Measurements from ENCODE around the gene NFAM1.

Gene NFAM1

DNA sequence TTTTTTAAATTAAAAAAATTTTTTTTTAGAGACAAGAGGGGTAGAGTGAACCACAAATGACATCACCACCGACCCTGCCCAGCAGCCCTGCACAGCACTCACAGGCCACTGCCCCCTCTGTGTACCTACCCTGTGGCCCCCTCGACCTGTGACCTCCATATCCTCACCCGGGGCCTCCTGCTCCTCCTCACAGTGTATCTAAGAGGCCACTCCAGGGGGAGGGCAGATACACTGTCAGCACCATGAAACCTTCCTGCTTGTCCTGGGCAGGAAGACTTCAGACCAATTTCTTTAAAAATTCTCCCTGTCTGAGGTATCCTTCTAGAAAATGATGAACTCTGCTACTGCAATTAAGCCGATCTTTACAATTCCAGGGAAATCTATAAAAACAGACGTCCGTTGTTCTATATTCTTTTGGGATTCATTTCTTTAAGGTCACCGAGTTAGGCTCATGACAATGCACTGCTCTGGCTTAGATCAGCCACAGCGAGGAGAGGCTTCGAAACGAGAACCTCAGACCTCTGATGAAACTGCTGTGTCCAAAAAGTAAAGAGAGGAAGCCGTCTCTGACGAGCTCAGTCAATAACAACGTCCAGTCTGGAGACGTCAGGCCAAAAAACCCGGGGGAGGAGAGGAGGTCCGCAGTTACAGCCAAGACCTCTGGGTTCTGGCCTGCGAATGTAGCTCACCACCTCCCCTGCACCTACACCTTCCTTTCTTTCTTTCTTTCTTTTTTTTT lies 17.5 kb downstream of the NFAM1 start:
- H3K4me3 ChIP-seq (ENCODE audit: low read length), result no peak overlapping the region
- no peak for TF ChIP-seq ZNF274 (IDR thresholded peaks at IDR 0.05; ENCODE audit: low read depth, low read length)

DNA sequence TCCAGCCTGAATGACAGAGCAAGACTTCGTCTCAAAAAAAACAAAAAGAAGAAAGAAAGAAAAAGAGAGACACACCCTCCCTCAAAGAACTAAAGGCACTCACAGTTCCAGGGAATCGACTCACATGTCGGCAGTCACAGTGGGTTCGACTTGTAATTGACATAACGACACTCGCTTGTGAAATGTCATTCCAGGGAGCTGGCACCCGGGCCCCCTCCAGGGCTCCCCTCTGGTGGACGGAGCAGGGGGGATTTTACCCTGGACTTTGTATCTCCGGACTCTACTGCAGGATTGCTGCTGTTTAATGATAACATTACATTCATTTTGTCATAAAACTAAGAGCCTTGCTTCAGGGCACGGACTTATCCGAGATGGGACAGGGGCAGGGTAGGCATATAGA lies 18.2 kb downstream of the NFAM1 start:
- TF ChIP-seq ZNF274 (IDR thresholded peaks at IDR 0.05; ENCODE audit: low read depth, low read length), result no peak
- no peak overlapping the region for H3K4me3 ChIP-seq (ENCODE audit: low read length)

DNA sequence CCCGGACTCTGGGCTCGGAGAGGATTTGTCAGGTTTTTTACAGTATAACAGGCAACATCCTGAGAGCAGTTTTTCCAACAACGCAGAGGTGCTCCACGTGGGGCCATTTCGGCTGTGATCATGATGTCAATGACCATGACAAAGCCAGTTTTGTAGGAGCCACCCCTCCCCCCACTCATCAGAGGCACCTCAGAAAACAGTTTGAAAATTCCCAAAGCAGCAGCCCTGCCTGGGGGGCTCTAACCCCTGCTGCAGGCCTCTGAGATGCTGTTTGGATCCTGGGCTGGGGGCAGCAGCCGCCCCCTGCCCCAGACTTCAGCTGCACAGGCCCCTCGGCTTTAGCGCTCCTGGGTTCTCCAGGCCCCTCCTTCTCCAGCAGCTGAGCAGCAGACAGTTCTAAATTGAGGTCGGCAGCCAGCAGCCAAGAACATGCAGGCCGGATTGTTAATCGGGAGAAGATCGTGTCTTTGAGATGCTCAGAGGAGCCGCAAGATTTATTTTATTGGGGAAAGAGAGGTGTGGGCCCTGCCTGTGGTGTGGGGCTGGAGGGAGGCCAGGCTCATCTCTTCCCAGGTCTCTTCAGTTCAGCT lies 19.4 kb downstream of the NFAM1 start:
- no peak for TF ChIP-seq ZNF274 (IDR thresholded peaks at IDR 0.05; ENCODE audit: low read depth, low read length)
- H3K4me3 ChIP-seq (ENCODE audit: low read length), result no peak overlapping the region

DNA sequence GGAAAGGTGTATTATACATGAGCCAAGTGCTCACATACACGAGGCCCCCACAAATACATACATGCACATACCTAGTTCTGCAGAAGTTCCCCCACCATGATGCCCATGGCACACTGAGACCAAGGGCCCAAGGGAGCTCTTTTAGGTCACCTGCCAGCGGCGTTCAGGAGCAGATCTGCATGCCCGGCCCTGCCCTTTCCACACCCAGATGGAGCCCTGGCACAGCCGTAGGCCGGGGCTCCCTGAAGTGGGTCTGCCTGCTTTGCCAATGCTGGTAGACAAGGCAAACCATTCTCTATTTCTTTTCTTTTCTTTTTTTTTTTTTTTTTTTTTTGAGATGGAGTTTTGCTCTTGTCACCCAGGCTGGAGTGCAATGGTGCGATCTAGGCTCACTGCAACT lies 21.5 kb downstream of the NFAM1 start:
- no peak overlapping the region for H3K4me3 ChIP-seq (ENCODE audit: low read length)
- no peak for TF ChIP-seq ZNF274 (IDR thresholded peaks at IDR 0.05; ENCODE audit: low read depth, low read length)

DNA sequence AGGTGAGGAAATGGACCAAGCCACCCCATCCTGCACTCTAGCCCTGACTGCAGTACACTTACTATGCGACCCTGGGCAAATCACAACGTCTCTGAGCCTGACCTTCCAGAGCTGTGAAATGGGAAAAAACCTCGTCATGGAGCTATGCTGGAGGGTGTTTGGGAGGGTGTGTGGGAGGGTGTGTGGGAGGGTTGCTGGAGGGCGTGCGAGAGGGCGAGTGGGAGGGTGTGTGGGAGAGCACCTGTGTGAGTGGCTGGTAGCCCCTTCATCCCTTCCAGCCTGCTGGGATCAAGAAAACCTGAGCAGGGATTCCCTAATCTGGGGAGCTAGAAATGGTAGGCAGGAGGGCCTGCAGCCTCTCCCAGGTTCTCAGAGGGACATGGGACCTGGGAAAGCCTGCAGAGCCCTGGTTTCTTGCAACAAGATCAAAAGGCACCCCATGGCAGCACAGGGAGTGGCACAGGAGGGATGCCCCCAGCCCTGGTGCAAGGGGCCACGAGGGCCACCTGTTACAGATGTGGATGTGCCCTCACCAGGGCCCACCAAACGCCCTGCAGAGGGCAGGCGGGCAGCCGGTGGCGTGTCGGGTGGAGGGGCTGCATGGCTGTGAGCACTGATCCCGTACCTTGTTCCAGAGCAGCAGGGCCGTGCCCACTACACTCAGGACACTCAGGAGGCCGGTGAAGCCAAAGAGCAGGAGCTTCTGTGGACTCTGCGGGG lies 23.2 kb downstream of the NFAM1 start:
- H3K4me3 ChIP-seq (ENCODE audit: low read length), result no peak overlapping the region
- TF ChIP-seq ZNF274 (IDR thresholded peaks at IDR 0.05; ENCODE audit: low read depth, low read length), result no peak

DNA sequence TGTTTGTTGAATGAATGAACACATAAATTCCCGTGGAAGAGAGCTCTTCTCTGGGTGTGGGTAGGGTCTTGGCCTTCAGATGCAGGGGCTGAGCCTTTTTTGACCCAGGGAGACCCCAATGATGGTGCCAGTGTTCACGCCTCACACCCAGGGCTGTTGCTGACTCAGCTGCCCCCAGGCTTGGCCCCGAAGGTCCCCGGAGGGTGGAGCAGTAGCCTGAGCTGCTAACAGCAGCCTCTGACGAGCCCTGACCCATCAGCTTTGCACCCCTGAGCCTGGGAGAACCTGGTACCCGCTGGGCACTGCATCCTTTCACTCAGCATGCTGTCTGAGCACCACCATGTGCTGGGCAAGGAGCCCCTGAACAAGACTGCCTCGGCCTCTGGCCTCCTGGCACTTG lies 23.9 kb downstream of the NFAM1 start:
- no peak for TF ChIP-seq ZNF274 (IDR thresholded peaks at IDR 0.05; ENCODE audit: low read depth, low read length)

DNA sequence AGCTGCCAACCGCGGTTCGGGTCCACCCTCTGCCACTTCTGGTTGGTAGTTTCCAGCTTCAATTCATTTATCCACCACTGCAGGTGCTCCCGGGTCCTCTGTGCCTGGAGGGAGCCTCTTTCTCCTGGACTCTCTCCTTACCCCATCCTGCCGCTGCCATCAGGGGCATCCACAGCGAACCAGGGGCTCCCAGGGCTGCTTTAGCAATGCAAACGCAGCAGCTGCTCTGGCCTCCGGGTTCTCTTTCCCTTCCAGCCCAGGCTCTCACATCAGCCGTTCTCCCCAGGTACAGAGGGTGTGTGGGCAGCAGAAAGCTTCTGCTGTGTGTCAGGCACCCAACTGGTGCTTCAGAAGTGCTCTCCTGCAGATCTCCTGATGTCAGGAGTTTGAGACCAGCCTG lies 27.9 kb downstream of the NFAM1 start:
- no peak for TF ChIP-seq ZNF274 (IDR thresholded peaks at IDR 0.05; ENCODE audit: low read depth, low read length)
- H3K4me3 ChIP-seq (ENCODE audit: low read length), result no peak overlapping the region

More for the DNA sequence above, 23.9 kb downstream of the NFAM1 start:
- no peak overlapping the region for H3K4me3 ChIP-seq (ENCODE audit: low read length)

DNA sequence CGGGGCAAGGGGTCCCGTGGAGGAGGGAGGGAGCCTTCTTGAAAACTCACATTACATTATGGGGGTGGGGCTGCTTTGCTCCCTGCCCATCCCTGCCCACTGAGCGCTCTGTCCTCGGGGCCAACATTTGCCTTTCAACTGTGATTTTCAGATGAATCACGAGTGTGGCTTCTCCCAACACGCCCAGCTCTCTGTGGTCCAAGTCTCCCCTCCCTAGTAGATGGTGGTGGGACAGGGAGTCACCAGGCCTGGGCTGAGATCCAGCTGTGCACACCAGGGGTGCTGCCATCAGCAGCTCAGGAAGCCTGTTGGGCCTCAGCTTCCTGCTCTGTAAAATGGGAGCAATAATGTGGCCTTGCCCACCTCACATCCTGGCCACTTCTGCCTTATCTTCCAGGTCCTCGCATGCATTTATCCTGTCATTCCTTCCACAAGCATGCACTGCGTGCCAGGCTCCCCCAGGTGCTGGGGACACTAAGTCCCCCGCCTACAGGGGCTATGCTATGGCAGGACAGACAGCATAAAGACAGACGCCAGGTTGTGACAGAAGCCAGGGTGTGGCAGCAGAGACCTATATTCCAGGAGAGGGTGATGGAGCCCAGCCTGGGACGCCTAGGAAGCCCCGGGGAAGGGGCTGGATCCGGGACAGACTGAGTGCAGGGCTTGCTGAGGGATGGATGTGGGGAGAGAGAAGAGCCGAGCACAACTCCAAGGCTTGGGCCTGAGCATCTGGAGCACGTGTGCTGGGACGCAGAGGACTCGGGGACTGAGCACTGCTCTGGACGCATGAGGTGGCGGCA lies 30.5 kb downstream of the NFAM1 start:
- TF ChIP-seq ZNF274 (IDR thresholded peaks at IDR 0.05; ENCODE audit: low read depth, low read length), result no peak
- no peak overlapping the region for H3K4me3 ChIP-seq (ENCODE audit: low read length)

DNA sequence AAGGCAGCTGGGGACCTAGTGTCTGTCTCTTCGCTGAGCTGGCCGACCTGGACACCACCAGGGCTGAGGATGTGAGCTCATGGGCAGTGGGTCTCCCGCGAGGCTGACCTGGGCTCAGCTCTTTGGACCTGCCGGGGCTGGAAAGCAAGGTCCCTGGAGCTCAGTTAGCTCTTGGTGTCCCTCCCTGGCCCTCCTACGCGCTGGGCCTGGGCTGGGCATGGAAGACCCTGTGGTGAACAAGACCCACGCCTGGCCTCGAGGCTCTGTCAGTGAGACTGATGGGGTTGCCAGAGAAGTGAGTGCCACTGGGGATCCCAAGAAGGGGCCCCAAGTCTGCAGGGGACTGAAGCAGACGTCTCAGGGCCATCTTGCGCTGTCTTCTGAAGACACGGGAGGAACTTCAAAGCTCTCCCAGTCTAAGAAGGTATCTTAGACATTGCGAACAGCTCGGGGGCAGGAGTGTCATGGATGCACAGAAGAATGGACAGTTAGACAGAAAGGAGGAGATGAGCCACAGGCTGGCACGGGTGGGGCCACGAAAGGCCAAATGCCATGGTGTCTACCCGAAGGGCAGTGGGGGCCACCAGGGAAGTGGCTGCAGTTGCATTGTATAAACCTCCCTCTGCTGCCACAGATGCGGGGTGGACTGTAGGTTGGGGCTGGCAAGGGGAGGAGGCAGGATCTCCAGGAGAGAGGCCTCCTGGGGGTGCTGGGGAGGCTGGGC lies 31.2 kb downstream of the NFAM1 start:
- TF ChIP-seq ZNF274 (IDR thresholded peaks at IDR 0.05; ENCODE audit: low read depth, low read length), result no peak
- no peak overlapping the region for H3K4me3 ChIP-seq (ENCODE audit: low read length)

DNA sequence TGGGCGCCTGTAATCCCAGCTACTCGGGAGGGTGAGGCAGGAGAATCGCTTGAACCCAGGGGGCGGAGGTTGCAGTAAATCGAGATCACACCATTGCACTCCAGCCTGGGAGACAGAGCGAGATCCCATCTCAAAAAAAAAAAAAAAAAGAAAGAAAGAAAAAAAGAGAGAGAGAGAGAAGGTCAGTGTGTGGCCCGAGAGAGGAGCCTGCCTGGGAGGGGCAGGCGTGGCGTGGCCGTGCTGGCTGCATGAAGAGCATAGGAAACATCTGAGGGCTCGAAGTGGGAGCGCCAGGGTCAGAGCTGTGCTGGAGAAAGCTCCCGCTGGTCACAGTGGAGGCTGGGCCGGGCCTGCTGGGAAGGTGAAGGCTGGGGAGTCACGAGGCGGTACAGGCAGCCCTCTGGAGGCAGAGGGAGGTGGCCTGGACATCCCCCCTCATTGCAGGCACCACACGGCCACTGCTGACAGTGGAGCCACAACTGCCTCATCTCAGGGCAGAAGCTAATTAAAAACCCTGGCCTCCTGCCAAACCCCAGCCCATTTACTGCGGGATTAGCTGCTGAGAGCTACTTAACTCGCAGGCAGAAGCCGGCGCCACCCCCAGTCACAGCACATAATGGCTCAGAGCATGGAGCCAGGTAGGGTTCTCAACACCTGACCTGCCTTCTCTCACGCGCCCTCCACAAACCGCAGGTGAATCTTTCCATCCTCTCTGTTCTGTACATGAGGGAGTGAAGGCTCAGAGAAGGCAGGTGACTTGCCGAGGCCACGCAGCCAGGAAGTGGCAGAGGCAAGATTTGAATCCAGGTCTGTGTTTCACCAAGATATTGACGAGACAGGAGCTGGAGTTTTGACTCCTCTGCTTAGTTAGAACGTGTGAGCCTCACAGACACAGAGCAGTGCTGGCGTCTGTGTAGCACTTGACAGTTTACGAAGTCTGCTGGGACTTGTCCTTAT lies 32.6 kb downstream of the NFAM1 start:
- no peak for TF ChIP-seq ZNF274 (IDR thresholded peaks at IDR 0.05; ENCODE audit: low read depth, low read length)
- H3K4me3 ChIP-seq (ENCODE audit: low read length), result no peak overlapping the region

DNA sequence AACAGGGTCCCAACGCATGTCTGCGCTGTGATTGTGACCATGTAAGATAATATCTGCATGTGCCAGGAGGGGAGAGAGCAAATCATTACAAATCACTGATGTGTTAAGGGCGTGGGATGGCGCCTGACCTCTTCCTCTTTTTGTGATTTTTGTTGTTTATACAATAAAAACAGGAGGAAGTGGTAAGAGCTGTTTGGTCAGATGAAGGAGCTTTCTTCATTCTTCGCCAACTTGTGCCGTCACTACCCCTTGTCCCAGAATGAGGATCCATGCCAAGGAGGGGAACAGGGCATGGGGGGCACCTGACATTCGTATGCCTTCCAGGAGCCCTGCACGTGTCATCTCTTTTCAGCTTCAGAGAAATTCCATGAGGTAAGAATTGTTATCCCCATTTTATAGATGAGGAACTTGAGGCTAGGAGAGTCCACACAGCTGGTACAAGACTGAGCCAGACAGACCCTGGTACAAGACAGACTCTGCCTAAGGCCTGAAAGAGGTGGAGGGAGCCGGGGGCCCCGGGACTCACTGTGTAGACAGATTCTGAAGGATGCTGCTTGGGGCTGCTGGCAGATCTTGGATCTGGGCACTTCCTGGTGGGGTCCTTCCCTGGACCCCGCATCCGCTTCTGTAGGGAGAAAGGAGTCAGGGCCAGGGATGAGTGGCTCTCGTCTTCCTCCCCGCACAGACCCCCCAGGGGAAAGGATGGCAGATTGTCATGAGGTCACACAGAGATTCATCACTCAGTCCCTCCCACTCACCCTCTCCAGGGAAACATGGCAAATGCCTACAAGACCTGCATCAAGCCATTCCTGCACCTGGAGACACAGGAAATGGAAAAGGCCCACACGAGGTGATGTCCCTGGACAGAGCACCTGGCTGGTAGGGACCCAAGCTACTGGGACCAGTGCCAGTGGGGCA lies 34.6 kb downstream of the NFAM1 start:
- H3K4me3 ChIP-seq (ENCODE audit: low read length), result no peak overlapping the region; the same call in 1 of the 2 replicates
- TF ChIP-seq ZNF274 (IDR thresholded peaks at IDR 0.05; ENCODE audit: low read depth, low read length), result no peak

Measured in GM08714 (cell line).